Adrenal gland (tissue), 5 donors: Measurements from ENCODE around the gene TPH2.

Experiments used
- POLR2A ChIP-seq, 2 donors: fragments of 450-650 bp; IDR thresholded peaks; one replicate each; pipeline ENCODE4 v1.6.1; 2017; ENCODE audit warnings: antibody characterized with exemption in 2 of 2, mild to moderate bottlenecking in 2 of 2, moderate library complexity in 1 of 2
- TF ChIP-seq, protein P1 (sequence below), 6 experiments: fragments of 450-650 bp in 4 of 6; fragments of 200-600 bp in 2 of 6; sonication (generic) in 1 of 6; IDR thresholded peaks; 1 replicate in 5 of 6; 2 replicates in 1 of 6; pipeline versions ENCODE4 v1.5.1 to v1.8.0; 2016 to 2021; ENCODE audit warnings: antibody characterized with exemption in 6 of 6, mild to moderate bottlenecking in 2 of 6, moderate library complexity in 1 of 6
- donor health status: DM: no; HTN: no; CAD: no.

DNA sequence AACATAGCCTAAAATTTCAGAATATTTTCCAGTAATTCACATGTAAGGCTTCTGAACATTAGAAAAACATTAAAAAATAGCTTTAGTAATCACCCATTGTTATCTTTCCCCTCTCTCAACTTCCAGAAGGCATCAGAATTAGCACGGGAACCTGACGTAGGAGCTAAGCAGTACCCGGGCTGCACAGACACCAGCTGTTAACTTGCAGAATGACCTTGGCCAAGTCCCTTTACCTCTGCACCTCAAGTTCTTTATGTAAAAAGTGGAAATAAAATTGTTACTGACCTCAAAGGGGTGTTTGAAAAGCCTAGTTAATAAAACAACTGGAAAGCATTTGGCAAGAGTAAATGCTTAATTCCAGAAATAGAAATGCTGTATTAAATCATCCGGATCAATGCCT lies 7.2 kb downstream of the TPH2 start:
- no peak for TF ChIP-seq POLR2A (IDR thresholded peaks at IDR 0.05)
- TF ChIP-seq, protein P1, sequence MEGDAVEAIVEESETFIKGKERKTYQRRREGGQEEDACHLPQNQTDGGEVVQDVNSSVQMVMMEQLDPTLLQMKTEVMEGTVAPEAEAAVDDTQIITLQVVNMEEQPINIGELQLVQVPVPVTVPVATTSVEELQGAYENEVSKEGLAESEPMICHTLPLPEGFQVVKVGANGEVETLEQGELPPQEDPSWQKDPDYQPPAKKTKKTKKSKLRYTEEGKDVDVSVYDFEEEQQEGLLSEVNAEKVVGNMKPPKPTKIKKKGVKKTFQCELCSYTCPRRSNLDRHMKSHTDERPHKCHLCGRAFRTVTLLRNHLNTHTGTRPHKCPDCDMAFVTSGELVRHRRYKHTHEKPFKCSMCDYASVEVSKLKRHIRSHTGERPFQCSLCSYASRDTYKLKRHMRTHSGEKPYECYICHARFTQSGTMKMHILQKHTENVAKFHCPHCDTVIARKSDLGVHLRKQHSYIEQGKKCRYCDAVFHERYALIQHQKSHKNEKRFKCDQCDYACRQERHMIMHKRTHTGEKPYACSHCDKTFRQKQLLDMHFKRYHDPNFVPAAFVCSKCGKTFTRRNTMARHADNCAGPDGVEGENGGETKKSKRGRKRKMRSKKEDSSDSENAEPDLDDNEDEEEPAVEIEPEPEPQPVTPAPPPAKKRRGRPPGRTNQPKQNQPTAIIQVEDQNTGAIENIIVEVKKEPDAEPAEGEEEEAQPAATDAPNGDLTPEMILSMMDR (IDR thresholded peaks at IDR 0.05) = no peak
